HepG2 (cell line): Measurements from ENCODE around the gene TLCD5. TPM values are rescaled to one million over a fixed set of nuclear protein-coding genes. Genes with fewer than 3 reads are reported as not detected.

ENCODE experiments used
- ATAC-seq: fragments of 200-7000 bp; cut with Tn5 transposase; 3 replicates; pipeline ENCODE4 v1.9.1; 2020; ENCODE audit warnings: mild to moderate bottlenecking, moderate library complexity
- BruUV-seq: library from RNA; stranded (reverse); fragments of 400-500 nt; replicated peaks from 2 replicates; lab custom pipeline; 2021; lab: Mats Ljungman, UMichigan
- CTCF ChIA-PET: fragments of 300-600 bp; formaldehyde crosslinking; extraction: SDS; loops from one replicate; lab custom pipeline; 2021; ENCODE audit warnings: low total read pairs, inconsistent platforms, low intra/inter-chr PET ratio; lab: Yijun Ruan, JAX
- POLR2A ChIA-PET: fragments of 350-600 bp; sonication (Branson Sonifier 250); formaldehyde crosslinking; loops from one replicate; lab custom pipeline; 2020; ENCODE audit warnings: antibody characterized with exemption, inconsistent platforms; lab: Yijun Ruan, JAX
- DNase-seq: peaks from one replicate; pipeline ENCODE4 v3.0.0-alpha.2; 2015; ENCODE audit warnings: low spot score
- FAIRE-seq: peaks from 3 replicates; lab custom pipeline; 2011; peaks lifted over from hg19 to GRCh38; lab: Jason Lieb, UNC
- H2AFZ ChIP-seq: one replicate; pipeline ENCODE4 v1.6.1; 2011; ENCODE audit warnings: low read length, inconsistent platforms
- H3K27ac ChIP-seq: fragments of 300-600 bp; 3 replicates; pipeline ENCODE4 v1.8.0; 2011; ENCODE audit warnings: mixed run types, mild to moderate bottlenecking, mixed read lengths, low read length, inconsistent platforms; ENCODE audit not compliant: insufficient read depth; ENCODE audit errors: extremely low read length
- H3K27me3 ChIP-seq, 2 experiments: fragments of 200-600 bp in 1 of 2; 2 replicates in 1 of 2; 3 replicates in 1 of 2; pipeline versions ENCODE4 v1.6.0 to v1.8.0; 2011; ENCODE audit warnings: low read length in 2 of 2, mild to moderate bottlenecking in 2 of 2, moderate library complexity in 2 of 2, inconsistent platforms in 1 of 2; ENCODE audit not compliant: insufficient read depth in 2 of 2, control insufficient read depth in 1 of 2
- H3K36me3 ChIP-seq, 2 experiments: fragments of 200-600 bp in 1 of 2; replicated peaks in 1 of 2; 2 replicates in 1 of 2; 3 replicates in 1 of 2; pipeline versions ENCODE4 v1.5.1 to v1.8.0; 2011; ENCODE audit warnings: low read length in 2 of 2, inconsistent platforms in 1 of 2; ENCODE audit not compliant: insufficient read depth in 2 of 2, control insufficient read depth in 1 of 2
- H3K4me1 ChIP-seq: 2 replicates; pipeline ENCODE4 v1.5.1; 2012; ENCODE audit warnings: low read length, inconsistent platforms; ENCODE audit not compliant: insufficient read depth
- H3K4me2 ChIP-seq: 2 replicates; pipeline ENCODE4 v1.6.0; 2011; ENCODE audit warnings: low read depth, low read length, inconsistent platforms
- H3K4me3 ChIP-seq, 3 experiments: fragments of 200-600 bp in 1 of 3; sonication (generic), shearing (Covaris generic) in 1 of 3; replicated peaks in 1 of 3; 2 replicates each; pipeline ENCODE4 v1.5.1; 2011 to 2016; ENCODE audit warnings: low read length in 3 of 3, inconsistent platforms in 2 of 3, low read depth in 2 of 3, mild to moderate bottlenecking in 2 of 3, control low read depth in 1 of 3, mixed read lengths in 1 of 3; ENCODE audit not compliant: insufficient read depth in 1 of 3
- H3K79me2 ChIP-seq: one replicate; pipeline ENCODE4 v1.6.1; 2011; ENCODE audit warnings: low read length, inconsistent platforms; ENCODE audit not compliant: insufficient read depth
- H3K9ac ChIP-seq: 2 replicates; pipeline ENCODE4 v1.6.0; 2011; ENCODE audit warnings: mild to moderate bottlenecking, low read depth, low read length, inconsistent platforms; ENCODE audit not compliant: insufficient read depth
- H3K9me3 ChIP-seq: 2 replicates; pipeline ENCODE4 v1.5.1; 2012; ENCODE audit warnings: mild to moderate bottlenecking, low read length
- H4K20me1 ChIP-seq: 2 replicates; pipeline ENCODE4 v1.6.0; 2011; ENCODE audit warnings: inconsistent platforms, mild to moderate bottlenecking, low read length, moderate library complexity; ENCODE audit not compliant: insufficient read depth
- GMEB2 ChIP-seq: IDR thresholded peaks from 2 replicates; pipeline ENCODE4 v1.6.1; 2016; ENCODE audit warnings: missing biosample characterization, missing genetic modification reagents, low read depth
- HDAC1 ChIP-seq: sonication (generic); formaldehyde crosslinking; IDR thresholded peaks from 2 replicates; pipeline ENCODE4 v1.5.1; 2020; ENCODE audit warnings: mild to moderate bottlenecking, missing genetic modification reagents
- HMG20B ChIP-seq: conservative IDR thresholded peaks from 2 replicates; pipeline ENCODE4 v1.6.1; 2016; ENCODE audit warnings: missing genetic modification reagents, missing compliant biosample characterization
- IRF9 ChIP-seq: sonication (generic); formaldehyde crosslinking; IDR thresholded peaks from 2 replicates; pipeline ENCODE4 v1.8.0; 2022; ENCODE audit warnings: missing genetic modification reagents, mild to moderate bottlenecking, borderline replicate concordance
- KDM5A ChIP-seq: fragments of 200-600 bp; sonication (generic); IDR thresholded peaks from 2 replicates; pipeline ENCODE4 v1.7.0; 2018; ENCODE audit warnings: antibody characterized with exemption, mild to moderate bottlenecking, low read length, borderline replicate concordance
- SAP130 ChIP-seq: IDR thresholded peaks from 2 replicates; pipeline ENCODE4 v1.6.1; 2016; ENCODE audit warnings: low read depth
- SMARCE1 ChIP-seq: fragments of 450-650 bp; IDR thresholded peaks from 2 replicates; pipeline ENCODE4 v1.6.1; 2017; ENCODE audit warnings: borderline replicate concordance
- SNAI1 ChIP-seq: sonication (generic); formaldehyde crosslinking; IDR thresholded peaks from 2 replicates; pipeline ENCODE4 v1.5.0; 2020; ENCODE audit warnings: mild to moderate bottlenecking, missing genetic modification reagents, borderline replicate concordance
- TBL1XR1 ChIP-seq: fragments of 150-350 bp; IDR thresholded peaks from 2 replicates; pipeline ENCODE4 v1.6.1; 2014; ENCODE audit warnings: borderline replicate concordance, low read length; ENCODE audit not compliant: partially characterized antibody
- YEATS2 ChIP-seq: sonication (generic); formaldehyde crosslinking; IDR thresholded peaks from 2 replicates; pipeline ENCODE4 v1.4.0; 2020; ENCODE audit warnings: missing genetic modification reagents, borderline replicate concordance
- ZBTB21 ChIP-seq: sonication (generic); formaldehyde crosslinking; IDR thresholded peaks from 2 replicates; pipeline ENCODE4 v1.4.0; 2020; ENCODE audit warnings: missing genetic modification reagents
- ZFAT ChIP-seq: sonication (generic); formaldehyde crosslinking; conservative IDR thresholded peaks from 2 replicates; pipeline ENCODE4 v1.8.1; 2023; ENCODE audit warnings: missing genetic modification reagents, inconsistent platforms
- ZHX2 ChIP-seq, 2 experiments: sonication (generic) in 1 of 2; formaldehyde crosslinking in 1 of 2; IDR thresholded peaks; 2 replicates each; pipeline versions ENCODE4 v1.6.1 to v1.9.0; 2014 to 2022; ENCODE audit warnings: antibody characterized with exemption in 1 of 2, borderline replicate concordance in 1 of 2, inconsistent platforms in 1 of 2, low read depth in 1 of 2, missing genetic modification reagents in 1 of 2
- ZNF207 ChIP-seq: fragments of 450-650 bp; IDR thresholded peaks from 2 replicates; pipeline ENCODE4 v1.6.1; 2016; ENCODE audit warnings: antibody characterized with exemption, borderline replicate concordance
- ZNF615 ChIP-seq: sonication (generic); formaldehyde crosslinking; IDR thresholded peaks from 2 replicates; pipeline ENCODE4 v1.5.0; 2020; ENCODE audit warnings: mild to moderate bottlenecking, missing genetic modification reagents, borderline replicate concordance
- WGBS: methylation state at CpG from one replicate; pipeline ENCODE4 v1.1.6; 2017; ENCODE audit warnings: low lambda C conversion rate; 5-methylcytosine and 5-hydroxymethylcytosine counted together
- in situ Hi-C: cut with HindIII; loops from 2 replicates; pipeline ENCODE4 v1.10.0; 2017; ENCODE audit warnings: low pct_unique_long_range_greater_than_20kb; ENCODE audit not compliant: extremely low pct_ligation_motif_present
- intact Hi-C: fragments of 100-400 bp; cut with micrococcal nuclease; formaldehyde crosslinking; loops from one replicate; pipeline ENCODE4 v1.10.0; 2022; ENCODE audit not compliant: unreplicated experiment
- polyA plus RNA-seq, 8 experiments: library from polyadenylated mRNA; depleted of rRNA in 3 of 8; stranded (reverse) in 7 of 8; unstranded in 1 of 8; fragments of >200 nt; fragmentation: Illumina TruSeq in 4 of 8; extraction: Trizol in 4 of 8; gene quantifications; 2 replicates each; pipeline versions ENCODE4 v1.2.1 to v1.2.3, GENCODE V29; 2011 to 2016; ENCODE audit warnings: low read depth in 4 of 8, missing spikeins in 1 of 8, mixed read lengths in 1 of 8; ENCODE audit not compliant: insufficient read depth in 1 of 8
- total RNA-seq, 5 experiments: library from RNA; depleted of rRNA; stranded (reverse); fragments of >200 nt; fragmentation: Illumina TruSeq; extraction: Trizol; gene quantifications; 2 replicates each; pipeline ENCODE4 v1.2.3, GENCODE V29; 2016; ENCODE audit warnings: low read depth in 1 of 5

The TLCD5 gene
- total and polyA plus RNA-seq, 2 of the 13 experiments (the other 11 are each of a cell fraction or from before 2014, with no cell fraction given), result 6.1 to 7.6 TPM

GRCh38 chr11:120326845-120327281 lies 1.8 kb downstream of the TLCD5 start (continued):
- TF ChIP-seq ZHX2 (IDR thresholded peaks at IDR 0.05; ENCODE audit: low read depth), result no peak
- no peak for TF ChIP-seq ZHX2 (CRISPR knock-in tag; IDR thresholded peaks at IDR 0.05; ENCODE audit: borderline replicate concordance)
- TF ChIP-seq ZBTB21 (CRISPR knock-in tag), result no peak
- TF ChIP-seq, all 625 proteins: peak for 1

GRCh38 chr11:120327311-120327710 lies 2.2 kb downstream of the TLCD5 start:
- DNase-seq, result no peak
- TF ChIP-seq ZNF615 (CRISPR knock-in tag), result no peak
- TF ChIP-seq TBL1XR1, result no peak
- no peak for TF ChIP-seq SNAI1
- no peak for TF ChIP-seq KDM5A
- TF ChIP-seq HDAC1, result no peak
- TF ChIP-seq ZNF207, result no peak
- TF ChIP-seq SMARCE1, result no peak
- no peak for TF ChIP-seq HMG20B (CRISPR knock-in tag)
- TF ChIP-seq YEATS2, result no peak
- TF ChIP-seq GMEB2 (CRISPR knock-in tag), result no peak
- TF ChIP-seq IRF9 (CRISPR knock-in tag), result no peak
- TF ChIP-seq ZFAT (CRISPR knock-in tag), result no peak
- no peak for TF ChIP-seq SAP130 (CRISPR knock-in tag)

More at GRCh38 chr11:120327311-120327710, 2.2 kb downstream of the TLCD5 start:
- Histone ChIP-seq H3K9me3 (no peaks in the 10 kb centered on the region), H3K4me2 (no peak overlapping the region), H2AFZ (no peak overlapping the region), H3K27me3 (peaks cover 0 to 20% of the 10 kb centered on the region in 2 experiments; a peak in 3 of 5 replicates), H3K9ac (no peak overlapping the region), H4K20me1 (no peaks in the 10 kb centered on the region), H3K4me1 (peaks cover 23% of the 10 kb centered on the region), H3K4me3 (no peak overlapping the region), H3K27ac (no peak overlapping the region), H3K79me2 (no peaks in the 10 kb centered on the region), H3K36me3 (peaks cover 0 to 2% of the 10 kb centered on the region in 2 experiments; a peak in 2 of 5 replicates)
- ChIA-PET POLR2A (no interaction called here), CTCF (no interaction called here)
- in situ Hi-C loops, result no loop called here
- WGBS, result 92% methylated on average over 4 of the region's 4 CpGs
- intact Hi-C loops, result no loop called here
- no peak for ATAC-seq
- no TSS peak for BruUV-seq
- no peak for FAIRE-seq
